ENCODE results near the gene ZSCAN5B.
"Not testable (repeated sequence)": the region's sequence is repeated elsewhere in the genome, so short reads cannot be mapped to it uniquely, and the experiment has no call there.

GRCh38 chr19:56176310-56176709 is 21.3 kb downstream of the ZSCAN5B start:
- not testable (repeated sequence) for TF ChIP-seq CTCF, POLR2A (IDR thresholded peaks at IDR 0.05)
